HepG2 (cell line): ENCODE measurements around the gene PCED1B. TPM values are rescaled to one million over a fixed set of nuclear protein-coding genes. Genes with fewer than 3 reads are reported as not detected.

Experiments
- AHDC1 ChIP-seq: sonication (generic); formaldehyde crosslinking; IDR thresholded peaks from 2 replicates; pipeline ENCODE4 v1.5.1; 2020; ENCODE audit warnings: mild to moderate bottlenecking, missing genetic modification reagents, borderline replicate concordance
- PPARG ChIP-seq: conservative IDR thresholded peaks from 2 replicates; pipeline ENCODE4 v1.6.1; 2016; ENCODE audit warnings: missing biosample characterization, missing genetic modification reagents
- RORA ChIP-seq: sonication (generic); formaldehyde crosslinking; IDR thresholded peaks from 2 replicates; pipeline ENCODE4 v1.5.0; 2020; ENCODE audit warnings: mild to moderate bottlenecking, missing genetic modification reagents, moderate library complexity
- SMAD9 ChIP-seq: sonication (generic); formaldehyde crosslinking; IDR thresholded peaks from 2 replicates; pipeline ENCODE4 v1.5.1; 2020; ENCODE audit warnings: mild to moderate bottlenecking, missing genetic modification reagents
- TAF1 ChIP-seq: sonication (generic); formaldehyde crosslinking; IDR thresholded peaks from 2 replicates; pipeline ENCODE4 v1.4.0; 2020; ENCODE audit warnings: missing genetic modification reagents
- ZFP90 ChIP-seq: sonication (generic); formaldehyde crosslinking; IDR thresholded peaks from 2 replicates; pipeline ENCODE4 v1.8.0; 2022; ENCODE audit warnings: missing genetic modification reagents, mild to moderate bottlenecking, inconsistent platforms, borderline replicate concordance
- ZNF136 ChIP-seq: sonication (generic); formaldehyde crosslinking; IDR thresholded peaks from 2 replicates; pipeline ENCODE4 v1.8.1; 2022; ENCODE audit warnings: low read depth, mild to moderate bottlenecking, moderate library complexity, missing genetic modification reagents
- ZNF350 ChIP-seq: sonication (generic); formaldehyde crosslinking; IDR thresholded peaks from 2 replicates; pipeline ENCODE4 v1.4.0; 2020; ENCODE audit warnings: mild to moderate bottlenecking, low read depth, missing genetic modification reagents, borderline replicate concordance
- ZNF704 ChIP-seq: sonication (generic); formaldehyde crosslinking; IDR thresholded peaks from 2 replicates; pipeline ENCODE4 v1.8.1; 2023; ENCODE audit warnings: mild to moderate bottlenecking, inconsistent platforms, moderate library complexity, missing genetic modification reagents, borderline replicate concordance
- ZNF710 ChIP-seq: sonication (generic); formaldehyde crosslinking; IDR thresholded peaks from 2 replicates; pipeline ENCODE4 v1.5.0; 2020; ENCODE audit warnings: mild to moderate bottlenecking, missing genetic modification reagents, borderline replicate concordance
- ZNF781 ChIP-seq: sonication (generic); formaldehyde crosslinking; IDR thresholded peaks from 2 replicates; pipeline ENCODE4 v1.5.1; 2020; ENCODE audit warnings: borderline replicate concordance, mild to moderate bottlenecking, missing genetic modification reagents; ENCODE audit errors: not compliant biosample characterization
- polyA plus RNA-seq, 8 experiments: library from polyadenylated mRNA; depleted of rRNA in 3 of 8; stranded (reverse) in 7 of 8; unstranded in 1 of 8; fragments of >200 nt; fragmentation: Illumina TruSeq in 4 of 8; extraction: Trizol in 4 of 8; gene quantifications; 2 replicates each; pipeline versions ENCODE4 v1.2.1 to v1.2.3, GENCODE V29; 2011 to 2016; ENCODE audit warnings: low read depth in 4 of 8, missing spikeins in 1 of 8, mixed read lengths in 1 of 8; ENCODE audit not compliant: insufficient read depth in 1 of 8
- total RNA-seq, 5 experiments: library from RNA; depleted of rRNA; stranded (reverse); fragments of >200 nt; fragmentation: Illumina TruSeq; extraction: Trizol; gene quantifications; 2 replicates each; pipeline ENCODE4 v1.2.3, GENCODE V29; 2016; ENCODE audit warnings: low read depth in 1 of 5

Gene PCED1B
- total and polyA plus RNA-seq, 2 of the 13 experiments (the other 11 are each of a cell fraction or from before 2014, with no cell fraction given), result 0.11 to 0.37 TPM

- TF ChIP-seq ZNF710 (no peak), SMAD9 (CRISPR knock-in tag) (no peak), ZNF350 (CRISPR knock-in tag) (no peak), PPARG (CRISPR knock-in tag) (no peak), TAF1 (no peak), ZNF781 (no peak), RORA (CRISPR knock-in tag) (no peak), ZNF704 (no peak), ZFP90 (CRISPR knock-in tag) (no peak), ZNF136 (CRISPR knock-in tag) (no peak), AHDC1 (CRISPR knock-in tag) (no peak)
Measured at GRCh38 chr12:47097276-47097896, 18.0 kb downstream of the PCED1B start (continued).
